GM23338 (cell line): ENCODE results near the gene EIF3J. TPM values are rescaled to one million over a fixed set of nuclear protein-coding genes. Genes with fewer than 3 reads are reported as not detected.
A peak's percentile ranks its signal among the peaks of the same experiment; 100 is the strongest.

Experiments used
- ATAC-seq: fragments of 200-7000 bp; cut with Tn5 transposase; 3 replicates; pipeline ENCODE4 v1.9.1; 2020
- DNase-seq: peaks from one replicate; pipeline ENCODE4 v3.0.0-alpha.2; 2015; ENCODE audit warnings: low spot score
- H2AFZ ChIP-seq: fragments of 200-600 bp; sonication (generic); 2 replicates; pipeline ENCODE4 v1.8.0; 2016; ENCODE audit warnings: antibody characterized with exemption, mild to moderate bottlenecking, moderate library complexity
- H3F3A ChIP-seq: fragments of 200-600 bp; sonication (generic); replicated peaks from 2 replicates; pipeline ENCODE4 v1.8.0; 2017; ENCODE audit warnings: antibody characterized with exemption, mixed run types, low read depth
- H3K27ac ChIP-seq: fragments of 200-600 bp; sonication (generic); 2 replicates; pipeline ENCODE4 v1.6.1; 2016; ENCODE audit warnings: low read depth
- H3K27me3 ChIP-seq: fragments of 200-600 bp; sonication (generic); 2 replicates; pipeline ENCODE4 v1.8.0; 2016; ENCODE audit warnings: mild to moderate bottlenecking, mixed run types, moderate library complexity; ENCODE audit not compliant: insufficient read depth
- H3K36me3 ChIP-seq: fragments of 200-600 bp; sonication (generic); 2 replicates; pipeline ENCODE4 v1.8.0; 2016; ENCODE audit warnings: mild to moderate bottlenecking; ENCODE audit not compliant: insufficient read depth
- H3K4me1 ChIP-seq: fragments of 200-600 bp; sonication (generic); 2 replicates; pipeline ENCODE4 v1.8.0; 2016; ENCODE audit warnings: mild to moderate bottlenecking, moderate library complexity; ENCODE audit not compliant: insufficient read depth
- H3K4me2 ChIP-seq: fragments of 200-600 bp; sonication (generic); 2 replicates; pipeline ENCODE4 v1.7.1; 2017; ENCODE audit warnings: mixed run types
- H3K4me3 ChIP-seq: fragments of 200-600 bp; sonication (generic); 2 replicates; pipeline ENCODE4 v1.6.1; 2016; ENCODE audit warnings: mixed run types
- H3K79me2 ChIP-seq: fragments of 200-600 bp; sonication (generic); replicated peaks from 2 replicates; pipeline ENCODE4 v1.8.0; 2017; ENCODE audit warnings: mild to moderate bottlenecking; ENCODE audit not compliant: insufficient read depth
- H3K9me2 ChIP-seq: fragments of 200-600 bp; sonication (generic); 2 replicates; pipeline ENCODE4 v1.8.0; 2017; ENCODE audit not compliant: insufficient read depth
- H4K20me1 ChIP-seq: fragments of 200-600 bp; sonication (generic); replicated peaks from 2 replicates; pipeline ENCODE4 v1.8.0; 2017; ENCODE audit warnings: mild to moderate bottlenecking; ENCODE audit not compliant: insufficient read depth
- H3K27ac Mint-ChIP-seq: 2 replicates; pipeline ENCODE4 v1.8.0; 2020; ENCODE audit warnings: inconsistent platforms, mild to moderate bottlenecking, moderate library complexity, mixed read lengths
- H3K27me3 Mint-ChIP-seq: 3 replicates; pipeline ENCODE4 v1.8.0; 2022; ENCODE audit warnings: low read depth, mild to moderate bottlenecking, moderate library complexity, mixed read lengths, inconsistent platforms; ENCODE audit not compliant: insufficient read depth, poor library complexity
- H3K36me3 Mint-ChIP-seq: 3 replicates; pipeline ENCODE4 v1.8.0; 2021; ENCODE audit warnings: low read depth, mild to moderate bottlenecking, inconsistent platforms, moderate library complexity, mixed read lengths
- H3K4me1 Mint-ChIP-seq: 3 replicates; pipeline ENCODE4 v1.8.0; 2020; ENCODE audit warnings: mild to moderate bottlenecking, inconsistent platforms, mixed read lengths
- H3K4me3 Mint-ChIP-seq: 3 replicates; pipeline ENCODE4 v1.8.0; 2021; ENCODE audit warnings: moderate library complexity, mild to moderate bottlenecking, inconsistent platforms, mixed read lengths
- H3K9me3 Mint-ChIP-seq: 3 replicates; pipeline ENCODE4 v1.8.0; 2020; ENCODE audit warnings: moderate library complexity, mild to moderate bottlenecking, inconsistent platforms, mixed read lengths
- CREB1 ChIP-seq: fragments of 250-450 bp; sonication (Bioruptor Pico); IDR thresholded peaks from 2 replicates; pipeline ENCODE4 v1.5.0; 2020; ENCODE audit warnings: low read depth, mild to moderate bottlenecking, moderate library complexity
- CTCF ChIP-seq, 2 experiments: fragments of 200-600 bp in 1 of 2; sonication (generic) in 1 of 2; conservative IDR thresholded peaks; 2 replicates each; pipeline versions ENCODE4 v1.5.1 to v1.6.1; 2016 to 2017; ENCODE audit warnings: antibody characterized with exemption in 2 of 2, low read depth in 2 of 2, mild to moderate bottlenecking in 2 of 2, moderate library complexity in 1 of 2
- ETS1 ChIP-seq: IDR thresholded peaks from 2 replicates; pipeline ENCODE4 v1.6.1; 2016; ENCODE audit warnings: antibody characterized with exemption
- EZH2 ChIP-seq: fragments of 200-600 bp; sonication (generic); IDR thresholded peaks from one replicate; pipeline ENCODE4 v1.8.0; 2017; ENCODE audit warnings: antibody characterized with exemption, mild to moderate bottlenecking, low read depth; ENCODE audit not compliant: unreplicated experiment
- JUNB ChIP-seq: IDR thresholded peaks from one replicate; pipeline ENCODE4 v1.6.1; 2016; ENCODE audit warnings: antibody characterized with exemption; ENCODE audit not compliant: unreplicated experiment
- NANOG ChIP-seq: IDR thresholded peaks from 2 replicates; pipeline ENCODE4 v1.6.1; 2016; ENCODE audit warnings: antibody characterized with exemption, borderline replicate concordance
- POLR2AphosphoS5 ChIP-seq: IDR thresholded peaks from 2 replicates; pipeline ENCODE4 v1.6.1; 2016; ENCODE audit warnings: antibody characterized with exemption, low read depth
- STAT1 ChIP-seq: IDR thresholded peaks from one replicate; pipeline ENCODE4 v1.6.1; 2016; ENCODE audit warnings: antibody characterized with exemption; ENCODE audit not compliant: unreplicated experiment
- polyA plus RNA-seq: library from polyadenylated mRNA; unstranded; fragments of >200 nt; fragmentation: Nextera tagmentation; extraction: Ambion mirVana; gene quantifications from 2 replicates; pipeline ENCODE4 v1.2.1, GENCODE V29; 2016
- total RNA-seq: library from RNA; depleted of rRNA; stranded (reverse); fragments of >200 nt; shearing (Covaris generic); gene quantifications from 2 replicates; pipeline ENCODE4 v1.2.3, GENCODE V29; 2014

Gene EIF3J
- total and polyA plus RNA-seq, 2 experiments from 2014 or later: 62.7 to 66.6 TPM

GRCh38 chr15:44580105-44580504 lies 43.2 kb downstream of the EIF3J start:
- peaks cover 33% of the 10 kb centered on the region; the same call in 2 of the 3 replicates for H3K36me3 Mint-ChIP-seq
- Histone ChIP-seq H3K4me1 (no peaks in the 10 kb centered on the region), H3F3A (no peaks in the 10 kb centered on the region), H3K4me2 (no peak overlapping the region), H4K20me1 (no peaks in the 10 kb centered on the region), H3K27me3 (no peaks in the 10 kb centered on the region), H3K79me2 (no peaks in the 10 kb centered on the region), H3K36me3 (peaks cover 7% of the 10 kb centered on the region), H2AFZ (no peak overlapping the region), H3K27ac (no peak overlapping the region), H3K9me2 (no peaks in the 10 kb centered on the region), H3K4me3 (no peak overlapping the region)
- ATAC-seq: no peak
- peaks cover 1% of the 10 kb centered on the region for H3K27me3 Mint-ChIP-seq
- no peaks in the 10 kb centered on the region for H3K9me3 Mint-ChIP-seq
- H3K27ac Mint-ChIP-seq: no peak overlapping the region
- TF ChIP-seq EZH2 (no peak), CTCF (conservative IDR thresholded peaks at IDR 0.05; ENCODE audit: low read depth in 2 of 2) (no peak), JUNB (no peak), NANOG (no peak), STAT1 (no peak), CREB1 (CRISPR knock-in tag) (no peak)
- DNase-seq: no peak
- H3K4me3 Mint-ChIP-seq: no peak overlapping the region
- no peaks in the 10 kb centered on the region for H3K4me1 Mint-ChIP-seq

GRCh38 chr15:44584162-44584749 lies 47.3 kb downstream of the EIF3J start:
- no peak for TF ChIP-seq ETS1
- no peak for TF ChIP-seq NANOG
- peak; percentile 70 to 87 for TF ChIP-seq CTCF (conservative IDR thresholded peaks at IDR 0.05; ENCODE audit: low read depth in 2 of 2)
- TF ChIP-seq POLR2AphosphoS5: no peak
- Histone ChIP-seq H2AFZ (no peak overlapping the region), H3K9me2 (no peaks in the 10 kb centered on the region), H3K36me3 (peaks cover 16% of the 10 kb centered on the region), H3K27me3 (no peaks in the 10 kb centered on the region), H4K20me1 (no peaks in the 10 kb centered on the region; the same call in 1 of the 2 replicates), H3K4me3 (no peak overlapping the region), H3K4me1 (no peaks in the 10 kb centered on the region), H3F3A (no peaks in the 10 kb centered on the region), H3K27ac (no peak overlapping the region), H3K4me2 (no peak overlapping the region), H3K79me2 (no peaks in the 10 kb centered on the region)
- Mint-ChIP-seq H3K36me3 (peaks cover 53% of the 10 kb centered on the region), H3K4me1 (no peaks in the 10 kb centered on the region), H3K27me3 (peaks cover 2% of the 10 kb centered on the region), H3K4me3 (no peak overlapping the region), H3K9me3 (no peaks in the 10 kb centered on the region), H3K27ac (no peak overlapping the region)
- peak; percentile 97 for ATAC-seq
- peak; percentile 66 for DNase-seq
